Kidney (tissue), 14 donors: Measurements from ENCODE around the gene AGFG1. TPM values are rescaled to one million over a fixed set of nuclear protein-coding genes. Genes with fewer than 3 reads are reported as not detected.

Experiments used
- DNase-seq, 5 donors: peaks; one replicate each; pipeline ENCODE4 v3.0.0-alpha.2; 2013 to 2020
- FAIRE-seq: peaks from 2 replicates; lab custom pipeline; 2012; peaks lifted over from hg19 to GRCh38; lab: Jason Lieb, UNC
- H3K27ac ChIP-seq, 2 donors: one replicate each; pipeline ENCODE4 v1.7.0; 2013; ENCODE audit warnings: low read depth in 2 of 2, low read length in 2 of 2, inconsistent platforms in 1 of 2
- H3K27me3 ChIP-seq: one replicate; pipeline ENCODE4 v1.7.1; 2013; ENCODE audit warnings: low read length, inconsistent platforms; ENCODE audit not compliant: control insufficient read depth, insufficient read depth
- H3K36me3 ChIP-seq, 3 donors: one replicate each; pipeline versions ENCODE4 v1.7.0 to v1.7.1; 2013; ENCODE audit warnings: low read length in 3 of 3, control low read depth in 1 of 3, inconsistent platforms in 1 of 3; ENCODE audit not compliant: insufficient read depth in 3 of 3, control insufficient read depth in 2 of 3
- H3K4me1 ChIP-seq, 3 donors: one replicate each; pipeline versions ENCODE4 v1.7.0 to v1.7.1; 2013; ENCODE audit warnings: low read length in 3 of 3, inconsistent platforms in 1 of 3, low read depth in 1 of 3; ENCODE audit not compliant: control insufficient read depth in 2 of 3, insufficient read depth in 2 of 3
- H3K4me3 ChIP-seq, 3 donors: one replicate each; pipeline versions ENCODE4 v1.7.0 to v1.8.1; 2013; ENCODE audit warnings: low read length in 3 of 3, control low read depth in 1 of 3, inconsistent platforms in 1 of 3
- H3K9ac ChIP-seq, 3 donors: one replicate each; pipeline versions ENCODE4 v1.7.0 to v1.7.1; 2013; ENCODE audit warnings: low read length in 3 of 3, control low read depth in 1 of 3, inconsistent platforms in 1 of 3
- H3K9me3 ChIP-seq, 3 donors: one replicate each; pipeline versions ENCODE4 v1.7.0 to v1.7.1; 2013; ENCODE audit warnings: low read length in 3 of 3, control low read depth in 1 of 3, inconsistent platforms in 1 of 3; ENCODE audit not compliant: control insufficient read depth in 2 of 3, insufficient read depth in 1 of 3
- CTCF ChIP-seq: IDR thresholded peaks from 3 replicates; pipeline ENCODE4 v1.5.1; 2012; ENCODE audit warnings: mild to moderate bottlenecking, moderate library complexity, borderline replicate concordance; ENCODE audit not compliant: insufficient read depth; ENCODE audit errors: extremely low read depth
- intact Hi-C: fragments of 100-400 bp; cut with DNase I; formaldehyde crosslinking; loops from one replicate; pipeline ENCODE4 v1.11.1; 2022
- polyA plus RNA-seq: library from polyadenylated mRNA; stranded (reverse); fragments of 350-450 nt; fragmentation: Illumina TruSeq; extraction: RNeasy Lipid Tissue Mini Kit (QIAGEN cat#74804); gene quantifications from one replicate; pipeline ENCODE4 v1.2.3, GENCODE V29; 2014; ENCODE audit warnings: low read depth, low replicate concordance; ENCODE audit not compliant: insufficient read depth
- total RNA-seq: library from RNA; stranded (reverse); fragmentation: NEBNext Ultra II Directional; extraction: Animal tissue kit (Norgen Biotek cat#: 25700); gene quantifications from one replicate; pipeline ENCODE4 v1.2.1, GENCODE V29; 2021
- donor health status: control.
- donor health status: control.
- donor health status: control.
- donor health status: control.
- donor health status: control.
- donor health status: DM: yes; HTN: yes; CAD: no.
- donor health status: Normal renal cell carcinoma (clear cell type).

AGFG1 gene
- total and polyA plus RNA-seq, 2 donors from 2014 or later: 36.6 to 98.9 TPM

GRCh38 chr2:227576812-227577211 lies 104.9 kb downstream of the AGFG1 start:
- no peak overlapping the region for H3K4me3 ChIP-seq
- no peaks in the 10 kb centered on the region for H3K9me3 ChIP-seq
- intact Hi-C loops: no loop called here
- no peak overlapping the region for H3K9ac ChIP-seq
- FAIRE-seq (no peak), DNase-seq (no peak)
- TF ChIP-seq CTCF: no peak
- no peaks in the 10 kb centered on the region for H3K27me3 ChIP-seq
- no peaks in the 10 kb centered on the region for H3K36me3 ChIP-seq
- H3K27ac ChIP-seq: no peak overlapping the region
- H3K4me1 ChIP-seq: no peaks in the 10 kb centered on the region

DNA sequence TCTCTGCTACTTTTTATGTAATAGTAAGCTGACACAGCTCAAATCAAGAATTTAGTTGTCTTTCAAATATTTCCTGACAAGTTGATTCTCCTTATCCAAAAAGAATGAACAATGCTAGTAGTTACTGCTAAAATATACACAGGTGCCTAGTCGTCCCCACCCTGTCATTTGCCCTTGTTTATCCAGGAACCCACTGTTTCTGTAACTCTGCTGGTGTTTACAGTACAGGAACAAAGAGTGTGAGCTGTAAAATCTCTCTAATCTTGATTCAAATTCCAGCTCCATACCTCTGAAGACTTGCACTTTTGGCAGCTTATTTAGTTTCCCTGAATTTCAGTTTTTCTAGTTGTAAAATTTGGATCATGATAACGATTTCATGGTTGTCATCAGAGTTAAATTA lies 105.6 kb downstream of the AGFG1 start:
- no peak overlapping the region for H3K27ac ChIP-seq
- no peaks in the 10 kb centered on the region for H3K36me3 ChIP-seq
- FAIRE-seq: no peak
- H3K9me3 ChIP-seq: no peaks in the 10 kb centered on the region
- H3K27me3 ChIP-seq: no peaks in the 10 kb centered on the region
- H3K4me3 ChIP-seq: no peak overlapping the region
- intact Hi-C loops: no loop called here
- no peak overlapping the region for H3K9ac ChIP-seq
- DNase-seq: no peak
- H3K4me1 ChIP-seq: no peaks in the 10 kb centered on the region
- no peak for TF ChIP-seq CTCF

DNA sequence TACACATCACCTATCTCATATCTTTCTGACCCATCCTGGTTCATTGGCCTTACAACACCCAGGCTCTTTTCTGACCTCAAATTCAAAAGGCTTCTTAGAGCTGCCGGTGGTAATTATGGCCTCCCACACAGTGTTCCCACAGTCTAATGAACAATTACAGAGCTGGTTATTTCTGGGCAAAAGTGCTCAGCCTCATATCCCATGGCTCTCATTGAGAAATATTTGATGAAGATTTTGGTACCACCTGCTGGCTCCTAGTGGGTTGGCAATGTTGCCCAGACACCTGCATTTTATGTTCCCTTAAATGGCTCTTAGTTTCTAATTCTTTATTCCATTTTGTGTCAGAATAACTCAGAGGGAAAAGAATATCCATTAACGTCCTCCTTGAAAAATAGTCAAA lies 106.7 kb downstream of the AGFG1 start:
- no peak for TF ChIP-seq CTCF
- no peak overlapping the region for H3K27ac ChIP-seq
- intact Hi-C loops: no loop called here
- DNase-seq (peak in 1 of 5 donors; percentile 10), FAIRE-seq (no peak)
- no peak overlapping the region for H3K9ac ChIP-seq
- no peaks in the 10 kb centered on the region for H3K27me3 ChIP-seq
- H3K4me1 ChIP-seq: no peaks in the 10 kb centered on the region
- no peak overlapping the region for H3K4me3 ChIP-seq
- no peaks in the 10 kb centered on the region for H3K9me3 ChIP-seq
- H3K36me3 ChIP-seq: no peaks in the 10 kb centered on the region

DNA sequence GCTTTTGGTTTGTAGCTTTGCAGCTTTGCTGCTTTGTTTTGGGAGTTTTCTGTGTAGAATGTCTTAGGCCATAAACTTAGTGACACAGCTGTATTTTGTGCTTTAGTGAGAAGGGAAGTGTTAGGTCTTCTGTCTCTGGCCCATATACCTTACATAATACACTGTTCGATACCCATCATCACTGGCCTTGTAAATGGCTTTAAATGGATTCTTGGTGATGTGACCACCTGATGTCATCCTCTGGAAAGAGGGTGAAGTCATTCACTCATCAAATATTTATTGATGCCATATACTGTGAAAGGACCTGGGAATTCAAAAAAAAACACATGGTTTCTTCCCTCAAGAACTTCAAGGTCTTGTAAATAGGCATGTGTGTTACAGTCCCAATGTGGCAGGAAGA lies 107.8 kb downstream of the AGFG1 start:
- DNase-seq (no peak), FAIRE-seq (no peak)
- H3K27ac ChIP-seq: no peak overlapping the region
- no peaks in the 10 kb centered on the region for H3K4me1 ChIP-seq
- H3K4me3 ChIP-seq: no peak overlapping the region
- intact Hi-C loops: no loop called here
- H3K9ac ChIP-seq: no peak overlapping the region
- H3K9me3 ChIP-seq: no peaks in the 10 kb centered on the region
- H3K27me3 ChIP-seq: no peaks in the 10 kb centered on the region
- no peak for TF ChIP-seq CTCF
- no peaks in the 10 kb centered on the region for H3K36me3 ChIP-seq
